ENCODE results near the gene NEDD4L.

Gene NEDD4L

GRCh38 chr18:58416704-58417683, 373.0 kb downstream of the NEDD4L start:
- ChIA-PET CTCF (no interaction called here), POLR2A (no interaction called here)
- no peak for DNase-seq (ENCODE audit: low read depth, low spot score)
- H3K4me3 ChIP-seq (ENCODE audit: low read depth, low read length) = no peak overlapping the region
- TF ChIP-seq, protein P1, sequence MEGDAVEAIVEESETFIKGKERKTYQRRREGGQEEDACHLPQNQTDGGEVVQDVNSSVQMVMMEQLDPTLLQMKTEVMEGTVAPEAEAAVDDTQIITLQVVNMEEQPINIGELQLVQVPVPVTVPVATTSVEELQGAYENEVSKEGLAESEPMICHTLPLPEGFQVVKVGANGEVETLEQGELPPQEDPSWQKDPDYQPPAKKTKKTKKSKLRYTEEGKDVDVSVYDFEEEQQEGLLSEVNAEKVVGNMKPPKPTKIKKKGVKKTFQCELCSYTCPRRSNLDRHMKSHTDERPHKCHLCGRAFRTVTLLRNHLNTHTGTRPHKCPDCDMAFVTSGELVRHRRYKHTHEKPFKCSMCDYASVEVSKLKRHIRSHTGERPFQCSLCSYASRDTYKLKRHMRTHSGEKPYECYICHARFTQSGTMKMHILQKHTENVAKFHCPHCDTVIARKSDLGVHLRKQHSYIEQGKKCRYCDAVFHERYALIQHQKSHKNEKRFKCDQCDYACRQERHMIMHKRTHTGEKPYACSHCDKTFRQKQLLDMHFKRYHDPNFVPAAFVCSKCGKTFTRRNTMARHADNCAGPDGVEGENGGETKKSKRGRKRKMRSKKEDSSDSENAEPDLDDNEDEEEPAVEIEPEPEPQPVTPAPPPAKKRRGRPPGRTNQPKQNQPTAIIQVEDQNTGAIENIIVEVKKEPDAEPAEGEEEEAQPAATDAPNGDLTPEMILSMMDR (IDR thresholded peaks at IDR 0.05; ENCODE audit: insufficient read depth, low read length, missing control alignments) = no peak

DNA sequence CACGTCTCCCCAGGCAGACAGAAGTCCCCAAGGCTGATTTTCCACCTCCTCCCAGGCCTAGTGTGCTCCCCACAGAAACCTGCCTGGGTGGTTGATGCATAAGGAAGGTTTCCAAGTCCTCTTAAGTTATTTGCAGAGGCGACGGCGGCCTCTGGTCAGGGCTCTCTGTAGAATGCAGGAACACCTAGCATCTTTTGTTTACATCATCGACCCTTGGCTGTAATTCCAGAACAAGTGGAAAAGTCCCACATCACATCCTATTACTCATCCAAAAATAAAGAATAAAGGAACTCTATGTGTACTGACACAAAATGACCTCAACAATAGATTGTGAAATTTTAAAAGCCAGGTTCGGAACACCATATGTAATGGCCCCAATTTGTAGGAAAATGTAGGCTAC, 373.7 kb downstream of the NEDD4L start:
- DNase-seq (ENCODE audit: low read depth, low spot score) = no peak
- no peak overlapping the region for H3K4me3 ChIP-seq (ENCODE audit: low read depth, low read length)
- POLR2A ChIA-PET = no interaction called here
- CTCF ChIA-PET = no interaction called here
- TF ChIP-seq, protein P1 (IDR thresholded peaks at IDR 0.05; ENCODE audit: insufficient read depth, low read length, missing control alignments) = no peak

DNA sequence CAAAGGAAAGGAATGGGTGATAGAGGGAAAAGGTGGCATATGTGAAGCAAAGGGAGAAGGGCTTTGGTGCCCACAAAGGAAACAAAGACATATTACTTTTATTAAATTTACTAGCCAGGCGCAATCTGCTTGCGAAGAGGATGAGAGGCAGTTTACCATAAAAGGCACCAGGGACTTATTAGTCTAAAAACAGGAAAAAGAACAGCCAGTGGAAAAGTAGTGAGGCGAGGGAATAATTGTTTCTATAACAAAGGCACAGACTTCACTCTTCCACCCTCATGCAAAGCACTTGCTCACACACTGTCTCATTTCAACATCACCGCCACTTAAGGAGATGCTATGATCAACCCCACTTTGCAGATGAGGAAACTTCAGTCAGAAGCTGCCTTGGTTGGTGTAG, 374.3 kb downstream of the NEDD4L start:
- POLR2A ChIA-PET = no interaction called here
- no peak for DNase-seq (ENCODE audit: low read depth, low spot score)
- TF ChIP-seq, protein P1 (IDR thresholded peaks at IDR 0.05; ENCODE audit: insufficient read depth, low read length, missing control alignments) = no peak
- no peak overlapping the region for H3K4me3 ChIP-seq (ENCODE audit: low read depth, low read length)
- CTCF ChIA-PET = no interaction called here

DNA sequence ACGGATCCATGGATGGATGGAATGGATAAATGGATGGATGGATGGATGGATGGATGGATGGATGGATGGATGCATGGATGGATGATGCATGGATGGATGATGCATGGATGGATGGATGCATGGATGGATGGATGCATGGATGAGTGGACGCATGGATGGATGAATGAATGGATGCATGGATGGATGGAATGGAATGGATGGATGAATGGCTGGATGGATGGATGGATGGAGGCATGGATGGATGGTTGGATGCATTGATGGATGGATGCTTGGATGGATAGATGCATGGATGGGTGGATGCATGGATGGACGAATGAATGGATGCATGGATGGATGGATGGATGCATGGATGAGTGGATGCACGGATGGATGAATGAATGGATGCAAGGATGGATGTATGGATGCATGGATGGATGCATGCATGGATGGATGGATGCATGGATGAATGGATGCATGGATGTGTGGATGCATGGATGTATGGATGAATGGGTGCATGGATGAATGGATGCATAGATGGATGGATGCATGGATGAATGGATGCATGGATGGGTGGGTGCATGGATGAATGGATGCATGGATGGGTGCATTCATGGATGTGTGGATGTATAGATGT, 375.7 kb downstream of the NEDD4L start:
- H3K4me3 ChIP-seq (ENCODE audit: low read depth, low read length) = no peak overlapping the region
- ChIA-PET POLR2A (no interaction called here), CTCF (no interaction called here)
- no peak for DNase-seq (ENCODE audit: low read depth, low spot score)
- TF ChIP-seq, protein P1 (IDR thresholded peaks at IDR 0.05; ENCODE audit: insufficient read depth, low read length, missing control alignments) = no peak

GRCh38 chr18:58426611-58427010, 382.6 kb downstream of the NEDD4L start:
- ChIA-PET POLR2A (no interaction called here), CTCF (no interaction called here)
- DNase-seq (ENCODE audit: low read depth, low spot score) = no peak
- H3K4me3 ChIP-seq (ENCODE audit: low read depth, low read length) = no peak overlapping the region
- TF ChIP-seq, protein P1 (IDR thresholded peaks at IDR 0.05; ENCODE audit: insufficient read depth, low read length, missing control alignments) = no peak

- CTCF ChIA-PET = no interaction called here
- POLR2A ChIA-PET = no interaction called here
- no peak overlapping the region for H3K4me3 ChIP-seq (ENCODE audit: low read depth, low read length)
- TF ChIP-seq, protein P1 (IDR thresholded peaks at IDR 0.05; ENCODE audit: insufficient read depth, low read length, missing control alignments) = no peak
- no peak for DNase-seq (ENCODE audit: low read depth, low spot score)
These were observed 383.3 kb downstream of the NEDD4L start for GRCh38 chr18:58427321-58427720.

Measured in AG04449 (cell line).